H1 (cell line): ENCODE results near the gene GON4L. TPM values are rescaled to one million over a fixed set of nuclear protein-coding genes. Genes with fewer than 3 reads are reported as not detected.

Source experiments
- CTCF ChIA-PET: fragments of 300-600 bp; sonication (Branson Sonifier 250); formaldehyde crosslinking; loops from one replicate; lab custom pipeline; 2021; ENCODE audit not compliant: partially characterized antibody; lab: Charles Lee
- POLR2A ChIA-PET: fragments of 300-600 bp; sonication (Branson Sonifier 250); formaldehyde crosslinking; loops from one replicate; lab custom pipeline; 2021; ENCODE audit warnings: inconsistent platforms; ENCODE audit not compliant: partially characterized antibody; lab: Charles Lee
- DNase-seq, 2 experiments: peaks; one replicate each; pipeline versions ENCODE4 v3.0.0 to v3.0.0-alpha.2; 2010 to 2022; ENCODE audit warnings: low spot score in 2 of 2, low read depth in 1 of 2, mixed read lengths in 1 of 2
- FAIRE-seq: peaks from 2 replicates; lab custom pipeline; 2011; peaks lifted over from hg19 to GRCh38; lab: Jason Lieb, UNC
- H2AFZ ChIP-seq: 2 replicates; pipeline ENCODE4 v1.8.1; 2012; ENCODE audit warnings: low read length, inconsistent platforms
- H2AK5ac ChIP-seq: 2 replicates; pipeline ENCODE4 v1.6.1; 2013; ENCODE audit warnings: low read depth, low read length
- H2BK120ac ChIP-seq: replicated peaks from 2 replicates; pipeline ENCODE3; 2013; ENCODE audit warnings: low read depth, low read length, inconsistent platforms
- H2BK12ac ChIP-seq: 2 replicates; pipeline ENCODE4 v1.6.1; 2013; ENCODE audit warnings: low read depth, low read length
- H2BK15ac ChIP-seq: 2 replicates; pipeline ENCODE4 v1.6.1; 2013; ENCODE audit warnings: low read length
- H2BK20ac ChIP-seq: 2 replicates; pipeline ENCODE4 v1.6.1; 2013; ENCODE audit warnings: low read length
- H2BK5ac ChIP-seq: 2 replicates; pipeline ENCODE4 v1.6.1; 2013; ENCODE audit warnings: low read depth, low read length
- H3K14ac ChIP-seq: 2 replicates; pipeline ENCODE4 v1.6.1; 2013; ENCODE audit warnings: inconsistent platforms; ENCODE audit not compliant: insufficient read length
- H3K18ac ChIP-seq: 2 replicates; pipeline ENCODE4 v1.6.1; 2013; ENCODE audit warnings: low read length; ENCODE audit errors: extremely low read depth
- H3K23ac ChIP-seq: 2 replicates; pipeline ENCODE4 v1.6.1; 2013; ENCODE audit warnings: inconsistent platforms; ENCODE audit not compliant: insufficient read length
- H3K23me2 ChIP-seq: 2 replicates; pipeline ENCODE4 v1.6.1; 2013; ENCODE audit warnings: low read depth, low read length
- H3K27ac ChIP-seq: 2 replicates; pipeline ENCODE4 v1.6.1; 2011; ENCODE audit warnings: low read depth, low read length, inconsistent platforms
- H3K27me3 ChIP-seq, 4 experiments: replicated peaks in 1 of 4; 1 replicate in 1 of 4; 2 replicates in 3 of 4; pipeline versions ENCODE4 v1.6.1 to v1.8.1; 2011 to 2013; ENCODE audit warnings: low read length in 3 of 4, mild to moderate bottlenecking in 3 of 4, inconsistent platforms in 2 of 4, mixed read lengths in 2 of 4, moderate library complexity in 1 of 4; ENCODE audit not compliant: control insufficient read depth in 3 of 4, insufficient read depth in 3 of 4; ENCODE audit errors: extremely low read depth in 1 of 4
- H3K36me3 ChIP-seq, 4 experiments: 2 replicates each; pipeline versions ENCODE4 v1.6.1 to v1.8.1; 2011 to 2013; ENCODE audit warnings: mild to moderate bottlenecking in 4 of 4, low read length in 3 of 4, moderate library complexity in 2 of 4, control low read depth in 1 of 4, inconsistent platforms in 1 of 4; ENCODE audit not compliant: insufficient read depth in 4 of 4, control insufficient read depth in 2 of 4
- H3K4ac ChIP-seq: replicated peaks from 2 replicates; pipeline ENCODE3; 2013; ENCODE audit warnings: low read length, low read depth, mixed read lengths, inconsistent platforms; ENCODE audit not compliant: insufficient read length
- H3K4me1 ChIP-seq, 4 experiments: replicated peaks in 1 of 4; 1 replicate in 1 of 4; 2 replicates in 3 of 4; pipeline versions ENCODE4 v1.6.1 to v1.8.1; 2011 to 2013; ENCODE audit warnings: low read length in 3 of 4, inconsistent platforms in 2 of 4, mixed read lengths in 1 of 4; ENCODE audit not compliant: insufficient read depth in 4 of 4, control insufficient read depth in 3 of 4
- H3K4me2 ChIP-seq, 2 experiments: 2 replicates each; pipeline versions ENCODE4 v1.6.1 to v1.8.1; 2011 to 2013; ENCODE audit warnings: low read depth in 2 of 2, low read length in 2 of 2, control low read depth in 1 of 2, inconsistent platforms in 1 of 2, mild to moderate bottlenecking in 1 of 2; ENCODE audit not compliant: insufficient read depth in 1 of 2
- H3K4me3 ChIP-seq, 4 experiments: fragments of 200-600, 300-600 bp in 1 of 4; sonication (generic), shearing (Covaris generic), sonication (Bioruptor Twin) in 1 of 4; 2 replicates each; pipeline versions ENCODE4 v1.5.1 to v1.8.1; 2011 to 2016; ENCODE audit warnings: low read length in 4 of 4, low read depth in 3 of 4, control low read depth in 2 of 4, inconsistent platforms in 2 of 4, mild to moderate bottlenecking in 2 of 4, mixed read lengths in 1 of 4, moderate library complexity in 1 of 4; ENCODE audit not compliant: insufficient read depth in 2 of 4; ENCODE audit errors: extremely low read depth in 1 of 4
- H3K56ac ChIP-seq: replicated peaks from 2 replicates; pipeline ENCODE3; 2013; ENCODE audit warnings: low read depth, mild to moderate bottlenecking, mixed read lengths, low read length, inconsistent platforms; ENCODE audit not compliant: insufficient read length
- H3K79me1 ChIP-seq: 2 replicates; pipeline ENCODE4 v1.6.1; 2013; ENCODE audit warnings: low read depth, low read length, control low read depth
- H3K79me2 ChIP-seq, 2 experiments: 2 replicates each; pipeline versions ENCODE4 v1.6.1 to v1.8.1; 2012 to 2013; ENCODE audit warnings: low read length in 2 of 2, mild to moderate bottlenecking in 2 of 2, inconsistent platforms in 1 of 2; ENCODE audit not compliant: insufficient read depth in 2 of 2, control insufficient read depth in 1 of 2
- H3K9ac ChIP-seq, 4 experiments: replicated peaks in 1 of 4; 1 replicate in 1 of 4; 2 replicates in 3 of 4; pipeline versions ENCODE4 v1.6.1 to v1.8.1; 2011 to 2013; ENCODE audit warnings: low read depth in 3 of 4, low read length in 3 of 4, control low read depth in 2 of 4, mild to moderate bottlenecking in 2 of 4, moderate library complexity in 2 of 4, inconsistent platforms in 1 of 4; ENCODE audit errors: extremely low read depth in 1 of 4
- H3K9me3 ChIP-seq, 2 experiments: 2 replicates each; pipeline versions ENCODE4 v1.6.1 to v1.8.1; 2012 to 2013; ENCODE audit warnings: mild to moderate bottlenecking in 2 of 2, moderate library complexity in 2 of 2, control low read depth in 1 of 2, inconsistent platforms in 1 of 2, low read depth in 1 of 2, low read length in 1 of 2, mixed read lengths in 1 of 2; ENCODE audit not compliant: insufficient read depth in 2 of 2
- H4K20me1 ChIP-seq, 2 experiments: replicated peaks in 1 of 2; 2 replicates each; pipeline versions ENCODE3 to v1.8.1; 2011 to 2013; ENCODE audit warnings: inconsistent platforms in 2 of 2, low read length in 2 of 2, mild to moderate bottlenecking in 1 of 2; ENCODE audit not compliant: insufficient read depth in 2 of 2, control insufficient read depth in 1 of 2
- H4K5ac ChIP-seq: 2 replicates; pipeline ENCODE4 v1.6.1; 2013; ENCODE audit warnings: low read length, low read depth, mixed read lengths, inconsistent platforms; ENCODE audit not compliant: insufficient read length
- H4K8ac ChIP-seq: 2 replicates; pipeline ENCODE4 v1.8.0; 2013; ENCODE audit warnings: mild to moderate bottlenecking, moderate library complexity, low read length, inconsistent platforms; ENCODE audit not compliant: insufficient read depth; ENCODE audit errors: extremely low read depth
- H4K91ac ChIP-seq: replicated peaks from 2 replicates; pipeline ENCODE3; 2013; ENCODE audit warnings: low read length, mixed read lengths, inconsistent platforms; ENCODE audit not compliant: insufficient read length
- JUN ChIP-seq: IDR thresholded peaks from 2 replicates; pipeline ENCODE4 v1.6.1; 2011; ENCODE audit warnings: low read depth, mild to moderate bottlenecking, improper control_type of control experiment, low read length
- SP2 ChIP-seq: IDR thresholded peaks from 2 replicates; pipeline ENCODE4 v1.6.1; 2012; ENCODE audit warnings: mild to moderate bottlenecking, low read length, inconsistent platforms
- TAF7 ChIP-seq: optimal IDR thresholded peaks from 2 replicates; pipeline ENCODE3; 2011; ENCODE audit warnings: low read depth, mild to moderate bottlenecking, inconsistent platforms, low read length, moderate library complexity, borderline replicate concordance
- WGBS, 2 experiments: shearing (Covaris generic) in 1 of 2; methylation state at CpG; one replicate each; pipeline versions ENCODE4 v1.1.6 to v1.1.7; 2013 to 2015; ENCODE audit warnings: low lambda C conversion rate in 2 of 2, mixed read lengths in 2 of 2, inconsistent platforms in 1 of 2, low coverage in 1 of 2, missing lambda C conversion rate in 1 of 2; ENCODE audit not compliant: insufficient replicate concordance in 2 of 2, insufficient coverage in 1 of 2, insufficient read length in 1 of 2; ENCODE audit errors: extremely low coverage in 1 of 2, missing lambda C conversion rate in 1 of 2; 5-methylcytosine and 5-hydroxymethylcytosine counted together
- polyA plus RNA-seq, 7 experiments: library from polyadenylated mRNA; depleted of rRNA in 3 of 7; stranded (reverse) in 5 of 7; unstranded in 2 of 7; fragments of >200 nt in 5 of 7; fragments of 200-250 nt in 2 of 7; gene quantifications; 1 replicate in 5 of 7; 2 replicates in 1 of 7; 4 replicates in 1 of 7; pipeline versions ENCODE4 v1.2.1 to v1.2.3, GENCODE V29; 2011 to 2013; ENCODE audit warnings: missing spikeins in 2 of 7, mixed read lengths in 2 of 7
- total RNA-seq: library from RNA; stranded (reverse); fragmentation: NEBNext Ultra II Directional; extraction: Animal tissue kit (Norgen Biotek cat#: 25700); gene quantifications from 2 replicates; pipeline ENCODE4 v1.2.1, GENCODE V29; 2021

The GON4L gene
- total and polyA plus RNA-seq, 2 of the 8 experiments (the other 6 are each of a cell fraction or from before 2014, with no cell fraction given): 26.2 to 52.1 TPM

DNA sequence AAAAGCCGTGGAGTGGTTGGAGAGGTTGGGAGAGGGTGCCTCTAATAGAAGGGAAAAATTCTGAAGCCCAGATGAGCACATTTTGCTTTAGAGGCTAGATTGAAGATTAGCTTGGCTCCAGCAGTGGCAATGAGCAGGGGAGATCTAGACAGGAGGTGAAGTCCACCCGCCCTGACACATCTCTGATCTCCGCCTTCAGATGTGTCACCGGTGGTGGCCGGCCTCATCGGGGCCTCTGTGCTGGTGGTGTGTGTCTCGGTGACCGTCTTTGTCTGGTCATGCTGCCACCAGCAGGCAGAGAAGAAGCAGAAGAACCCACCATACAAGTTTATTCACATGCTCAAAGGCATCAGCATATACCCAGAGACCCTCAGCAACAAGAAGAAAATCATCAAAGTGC is 10.8 kb upstream of the GON4L start:
- H3K36me3 ChIP-seq: no peaks in the 10 kb centered on the region
- H4K5ac ChIP-seq: no peak overlapping the region
- H3K4me2 ChIP-seq: no peak overlapping the region
- H3K79me1 ChIP-seq: no peaks in the 10 kb centered on the region
- no peaks in the 10 kb centered on the region for H4K20me1 ChIP-seq
- WGBS, 2 experiments: 97% methylated on average over 8 of the region's 8 CpGs; no CpG with 5 or more reads in 1 of the 2 experiments
- H3K9me3 ChIP-seq: no peaks in the 10 kb centered on the region
- no peak overlapping the region for H2BK20ac ChIP-seq
- ChIA-PET POLR2A (interaction anchor here (1.4 kb wide), 1 partner anchor 8 kb away, joined by 4 read pairs; the partner anchor contains the start of gene SYT11), CTCF (interaction anchor here (1.7 kb wide), 1 partner anchor 11 kb away, joined by 3 read pairs; no protein-coding TSS in a partner anchor)
- no peak overlapping the region for H2BK12ac ChIP-seq
- H4K91ac ChIP-seq: no peak overlapping the region
- no peak overlapping the region for H3K56ac ChIP-seq
- H4K8ac ChIP-seq: no peak overlapping the region
- H3K27ac ChIP-seq: no peak overlapping the region
- H3K4ac ChIP-seq: no peak overlapping the region
- no peaks in the 10 kb centered on the region for H3K4me1 ChIP-seq
- H2AFZ ChIP-seq: no peak overlapping the region
- FAIRE-seq (no peak), DNase-seq (no peak)
- no peaks in the 10 kb centered on the region for H3K23me2 ChIP-seq
- no peaks in the 10 kb centered on the region for H3K27me3 ChIP-seq
- H2AK5ac ChIP-seq: no peak overlapping the region
- no peak overlapping the region for H3K14ac ChIP-seq
- no peak overlapping the region for H3K23ac ChIP-seq
- no peak overlapping the region for H3K4me3 ChIP-seq
- no peaks in the 10 kb centered on the region for H3K79me2 ChIP-seq
- no peak overlapping the region for H2BK120ac ChIP-seq
- H2BK5ac ChIP-seq: no peak overlapping the region
- H3K9ac ChIP-seq: no peak overlapping the region
- H3K18ac ChIP-seq: no peak overlapping the region
- no peak overlapping the region for H2BK15ac ChIP-seq
- TF ChIP-seq JUN: no peak
- no peak for TF ChIP-seq SP2
- TF ChIP-seq TAF7: no peak
